GM12874 (cell line): ENCODE data around the gene GCGR.

Experiments
- TF ChIP-seq, protein P1 (sequence below): IDR thresholded peaks from 2 replicates; pipeline ENCODE4 v1.5.1; 2011; ENCODE audit warnings: low read depth, mild to moderate bottlenecking, control low read depth, low read length, moderate library complexity; ENCODE audit not compliant: insufficient read depth

Gene GCGR

DNA sequence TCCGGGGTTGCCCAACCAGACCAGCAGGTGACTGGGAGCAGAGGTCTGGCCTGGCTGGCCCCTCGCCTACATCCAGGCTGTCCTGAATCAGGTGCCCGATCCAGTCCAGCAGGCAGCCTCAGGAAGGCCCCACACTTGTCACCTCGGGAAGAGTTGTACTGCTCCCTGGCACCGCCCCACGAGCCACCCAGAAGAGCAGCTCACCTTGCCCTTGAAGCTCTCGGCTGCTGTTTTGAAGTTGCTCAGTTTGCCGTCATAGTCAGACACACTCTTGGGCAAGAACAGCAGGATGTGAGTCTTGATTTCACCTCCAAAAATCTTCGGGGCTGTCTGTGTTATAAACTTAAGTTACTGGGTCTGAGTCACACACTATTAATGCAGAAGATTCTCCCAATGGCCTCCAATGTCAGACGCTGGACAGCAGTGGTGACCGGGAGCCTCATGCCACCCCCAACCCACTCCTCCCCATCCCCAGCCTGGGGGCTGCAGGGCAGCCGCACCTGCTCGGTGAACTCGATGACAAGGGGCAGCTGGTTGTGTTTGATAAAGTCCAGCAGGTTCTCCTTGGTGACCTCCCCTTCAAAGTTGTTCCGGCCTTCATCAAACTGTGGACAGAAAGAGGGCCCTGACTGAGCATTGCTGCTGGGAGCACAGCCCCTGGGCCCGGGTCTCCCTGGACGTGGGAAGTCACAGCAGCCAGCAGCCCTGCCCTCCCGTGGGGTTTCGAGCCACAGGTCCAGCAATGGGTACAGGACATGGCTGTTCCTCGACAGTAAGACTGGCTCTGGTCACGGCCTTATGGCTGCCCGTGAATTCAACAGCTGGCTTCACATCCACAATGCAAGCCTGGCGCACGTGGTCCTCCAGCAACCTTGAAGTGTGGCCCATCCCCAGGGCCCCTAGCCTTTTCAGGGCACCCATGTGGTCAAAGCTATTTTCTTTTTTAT, 43.1 kb downstream of the GCGR start:
- TF ChIP-seq, protein P1, sequence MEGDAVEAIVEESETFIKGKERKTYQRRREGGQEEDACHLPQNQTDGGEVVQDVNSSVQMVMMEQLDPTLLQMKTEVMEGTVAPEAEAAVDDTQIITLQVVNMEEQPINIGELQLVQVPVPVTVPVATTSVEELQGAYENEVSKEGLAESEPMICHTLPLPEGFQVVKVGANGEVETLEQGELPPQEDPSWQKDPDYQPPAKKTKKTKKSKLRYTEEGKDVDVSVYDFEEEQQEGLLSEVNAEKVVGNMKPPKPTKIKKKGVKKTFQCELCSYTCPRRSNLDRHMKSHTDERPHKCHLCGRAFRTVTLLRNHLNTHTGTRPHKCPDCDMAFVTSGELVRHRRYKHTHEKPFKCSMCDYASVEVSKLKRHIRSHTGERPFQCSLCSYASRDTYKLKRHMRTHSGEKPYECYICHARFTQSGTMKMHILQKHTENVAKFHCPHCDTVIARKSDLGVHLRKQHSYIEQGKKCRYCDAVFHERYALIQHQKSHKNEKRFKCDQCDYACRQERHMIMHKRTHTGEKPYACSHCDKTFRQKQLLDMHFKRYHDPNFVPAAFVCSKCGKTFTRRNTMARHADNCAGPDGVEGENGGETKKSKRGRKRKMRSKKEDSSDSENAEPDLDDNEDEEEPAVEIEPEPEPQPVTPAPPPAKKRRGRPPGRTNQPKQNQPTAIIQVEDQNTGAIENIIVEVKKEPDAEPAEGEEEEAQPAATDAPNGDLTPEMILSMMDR, result no peak

DNA sequence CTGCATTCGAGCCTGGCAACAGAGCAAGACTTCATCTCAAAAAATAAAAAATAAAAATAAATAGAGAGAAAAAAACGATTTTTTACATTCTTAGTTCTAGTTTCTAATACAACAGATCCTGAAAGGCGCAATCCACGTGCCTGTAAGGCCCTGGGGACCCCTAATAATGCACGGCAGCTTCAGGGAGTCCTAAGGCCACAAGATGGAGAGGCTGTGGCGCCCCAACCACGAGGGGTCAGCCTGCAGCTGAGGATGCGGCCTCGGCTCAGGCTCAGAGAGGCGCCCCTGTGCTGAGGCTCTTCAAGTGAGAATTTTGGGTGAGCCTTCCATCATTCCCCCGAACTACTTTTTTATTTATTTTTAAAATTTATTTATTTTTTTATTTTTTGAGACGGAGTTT, 45.5 kb downstream of the GCGR start:
- TF ChIP-seq, protein P1, result no peak

DNA sequence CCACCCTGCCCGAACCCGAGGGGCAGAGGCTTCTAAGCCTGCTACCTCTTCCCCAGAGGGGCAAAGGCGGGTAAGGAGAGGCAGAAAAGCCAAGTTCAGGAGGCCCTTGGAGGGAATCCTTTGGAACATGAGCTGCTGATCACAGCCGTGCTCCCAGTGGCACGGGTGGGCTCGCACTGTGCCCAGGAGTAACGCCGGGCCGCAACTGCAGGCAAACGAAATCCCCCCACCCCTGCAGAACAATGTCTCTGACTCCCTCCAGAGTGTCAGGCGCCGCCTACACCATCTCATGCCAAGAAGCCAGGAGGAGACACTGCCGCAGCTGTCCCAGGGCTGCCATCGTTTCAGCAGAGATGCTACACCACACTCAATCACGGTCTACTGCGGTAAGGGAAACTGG, 47.5 kb downstream of the GCGR start:
- TF ChIP-seq, protein P1, result no peak

DNA sequence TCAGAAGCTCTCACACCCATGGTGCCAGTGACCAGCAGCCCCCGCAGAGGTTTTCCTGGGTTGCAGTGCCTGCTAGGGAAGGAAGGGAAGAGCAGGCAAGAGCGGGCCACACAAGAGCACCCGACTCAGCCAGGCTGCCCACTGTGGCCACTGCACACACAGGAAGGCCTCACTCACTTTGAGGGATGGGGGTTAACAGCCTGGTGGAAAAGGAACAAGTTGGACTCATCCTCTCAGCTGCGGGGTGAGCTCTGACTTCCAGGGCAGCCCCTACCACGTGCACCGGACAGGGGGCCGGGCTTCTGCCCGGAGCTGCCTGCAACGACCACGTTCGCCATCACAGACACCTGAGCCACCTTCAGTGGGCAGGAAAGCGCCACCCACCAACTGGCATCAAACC, 48.3 kb downstream of the GCGR start:
- TF ChIP-seq, protein P1, result no peak

DNA sequence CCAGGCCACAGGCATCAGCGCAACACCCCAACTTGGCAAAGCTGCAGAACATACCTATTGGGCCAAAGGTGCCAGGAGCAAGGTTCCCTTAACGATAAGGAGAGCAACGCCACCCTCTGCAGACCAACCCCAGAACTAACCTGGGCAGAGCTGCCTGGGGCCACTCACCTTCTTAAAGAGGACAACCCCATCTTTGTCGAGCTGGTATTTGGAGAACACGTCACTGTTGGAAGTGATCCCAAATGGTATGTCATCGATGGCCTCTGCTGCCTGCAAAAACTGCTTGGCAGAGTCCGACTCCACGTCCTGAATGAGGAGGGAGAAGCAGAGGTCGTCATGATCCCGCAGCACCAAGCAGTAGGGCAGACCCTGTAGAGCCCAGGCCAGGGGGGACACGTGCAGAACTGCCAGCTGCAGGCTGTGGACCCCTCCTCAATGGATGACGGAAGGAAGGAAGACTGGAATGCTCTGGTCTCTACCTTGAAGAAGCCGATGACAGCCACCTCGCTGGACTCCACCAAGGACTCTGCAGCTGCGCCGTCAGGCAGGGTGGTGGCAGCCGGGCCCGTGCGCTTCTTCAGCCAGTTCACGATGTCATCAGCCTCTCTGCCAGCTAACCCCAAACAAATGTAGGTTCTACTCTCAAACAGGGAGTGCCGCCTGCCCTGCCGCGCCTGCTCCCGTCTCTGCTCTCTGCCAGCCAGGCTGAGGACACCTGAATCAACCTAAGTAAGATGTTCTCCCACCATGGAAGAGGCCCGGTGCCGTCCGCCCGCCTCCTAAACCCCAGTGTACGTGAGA, 51.2 kb downstream of the GCGR start:
- TF ChIP-seq, protein P1, result no peak

DNA sequence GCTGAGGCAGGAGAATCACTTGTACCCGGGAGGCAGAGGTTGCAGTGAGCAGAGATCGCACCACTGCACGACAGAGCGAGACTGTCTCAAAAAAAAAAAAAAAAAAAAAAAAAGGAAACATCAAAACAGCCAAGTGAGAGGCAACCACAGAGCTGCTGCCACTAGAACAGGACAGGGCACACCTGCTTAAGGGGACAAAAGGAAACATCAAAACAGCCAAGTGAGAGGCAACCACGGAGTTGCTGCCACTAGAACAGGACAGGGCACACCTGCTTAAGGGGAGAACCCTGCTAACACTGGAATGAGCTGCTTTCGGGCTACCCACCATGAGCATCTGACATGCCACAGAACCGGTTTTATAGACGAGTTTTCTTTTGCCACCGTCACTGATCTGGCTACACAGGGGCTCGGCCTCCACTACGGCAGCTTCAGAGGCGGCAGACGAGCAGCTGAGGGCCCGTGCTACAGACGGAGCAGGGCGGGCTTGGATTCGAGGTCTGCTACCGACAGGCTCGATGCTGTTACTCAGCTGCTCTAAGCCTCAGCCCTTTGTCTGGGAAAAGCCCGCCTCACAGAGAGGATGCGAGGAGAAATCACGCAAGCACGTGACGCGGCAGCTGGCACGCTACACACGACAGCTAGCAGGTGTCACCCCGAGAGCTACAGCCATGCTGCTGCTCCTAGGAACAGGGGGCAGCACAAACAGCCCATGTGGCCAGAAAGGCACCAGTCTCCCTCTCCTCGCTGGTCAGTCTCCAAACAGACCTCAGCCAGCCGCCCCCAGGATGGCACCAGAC, 54.4 kb downstream of the GCGR start:
- TF ChIP-seq, protein P1, result no peak
